GM18873 (cell line): ENCODE data around the gene RHO.

Experiments
- ATAC-seq: cut with Tn5 transposase; IDR thresholded peaks from one replicate; pipeline ENCODE4 v1.9.1; 2021; ENCODE audit warnings: mild to moderate bottlenecking, moderate library complexity, moderate number of reproducible peaks; ENCODE audit not compliant: unreplicated experiment, low FRiP score

Gene RHO

GRCh38 chr3:129557548-129557894 lies 29.1 kb downstream of the RHO start:
- ATAC-seq, result no peak

GRCh38 chr3:129558081-129558771 lies 29.8 kb downstream of the RHO start:
- ATAC-seq, result no peak

- ATAC-seq, result no peak
Observed at GRCh38 chr3:129558772-129559564, 30.5 kb downstream of the RHO start.

- no peak for ATAC-seq
Observed at GRCh38 chr3:129559565-129560079, 31.2 kb downstream of the RHO start.

- no peak for ATAC-seq
Observed at GRCh38 chr3:129560269-129560787, 31.9 kb downstream of the RHO start.

GRCh38 chr3:129560911-129561594 lies 32.6 kb downstream of the RHO start:
- ATAC-seq, result no peak

GRCh38 chr3:129561619-129562248 lies 33.3 kb downstream of the RHO start:
- ATAC-seq, result no peak

- no peak for ATAC-seq
Observed at GRCh38 chr3:129562803-129563202, 34.4 kb downstream of the RHO start.

GRCh38 chr3:129563332-129563731 lies 34.9 kb downstream of the RHO start:
- no peak for ATAC-seq

GRCh38 chr3:129563850-129564535 lies 35.6 kb downstream of the RHO start:
- no peak for ATAC-seq

GRCh38 chr3:129564981-129565644 lies 36.7 kb downstream of the RHO start:
- ATAC-seq, result no peak

GRCh38 chr3:129565902-129566301 lies 37.5 kb downstream of the RHO start:
- ATAC-seq, result no peak

- no peak for ATAC-seq
Observed at GRCh38 chr3:129567176-129567705, 38.8 kb downstream of the RHO start.

GRCh38 chr3:129567939-129568338 lies 39.5 kb downstream of the RHO start:
- no peak for ATAC-seq

- ATAC-seq, result no peak
Observed at GRCh38 chr3:129569856-129570255, 41.4 kb downstream of the RHO start.

GRCh38 chr3:129571605-129572547 lies 43.4 kb downstream of the RHO start:
- no peak for ATAC-seq

- ATAC-seq, result no peak
Observed at GRCh38 chr3:129572603-129573002, 44.2 kb downstream of the RHO start.

GRCh38 chr3:129573493-129573892 lies 45.1 kb downstream of the RHO start:
- ATAC-seq, result no peak
